PC-9 (cell line): ENCODE measurements around the gene BPIFB3. TPM values are rescaled to one million over a fixed set of nuclear protein-coding genes. Genes with fewer than 3 reads are reported as not detected.

Experiments
- BruUV-seq: library from RNA; stranded (reverse); fragments of 400-500 nt; replicated peaks from 2 replicates; lab custom pipeline; 2021; lab: Mats Ljungman, UMichigan
- CTCF ChIA-PET: fragments of 300-600 bp; sonication (Branson Sonifier 250); formaldehyde crosslinking; loops from one replicate; lab custom pipeline; 2022; ENCODE audit warnings: antibody characterized with exemption; lab: Charles Lee
- POLR2A ChIA-PET: fragments of 300-600 bp; sonication (Branson Sonifier 250); formaldehyde crosslinking; loops from one replicate; lab custom pipeline; 2022; ENCODE audit warnings: antibody characterized with exemption; ENCODE audit not compliant: unreplicated experiment; lab: Charles Lee
- DNase-seq, 2 experiments: peaks; one replicate each; pipeline versions ENCODE4 v3.0.0 to v3.0.0-alpha.2; 2015 to 2022; ENCODE audit warnings: mixed read lengths in 1 of 2
- H2AFZ ChIP-seq: fragments of 200-600 bp; sonication (generic); 2 replicates; pipeline ENCODE4 v1.8.1; 2017; ENCODE audit warnings: antibody characterized with exemption
- H3F3A ChIP-seq: fragments of 200-600 bp; sonication (generic); 2 replicates; pipeline ENCODE4 v1.8.1; 2017; ENCODE audit warnings: antibody characterized with exemption, mild to moderate bottlenecking, low read depth; ENCODE audit not compliant: insufficient read depth
- H3K27ac ChIP-seq: fragments of 200-600 bp; sonication (generic); 2 replicates; pipeline ENCODE4 v1.6.1; 2016; ENCODE audit warnings: mixed run types
- H3K27me3 ChIP-seq: fragments of 200-600 bp; sonication (generic); 2 replicates; pipeline ENCODE4 v1.6.1; 2016; ENCODE audit warnings: low read depth, mixed run types; ENCODE audit not compliant: insufficient read depth
- H3K36me3 ChIP-seq: fragments of 200-600 bp; sonication (generic); 2 replicates; pipeline ENCODE4 v1.6.1; 2016; ENCODE audit warnings: low read depth, mixed run types
- H3K4me1 ChIP-seq: fragments of 200-600 bp; sonication (generic); replicated peaks from 2 replicates; pipeline ENCODE4 v1.6.1; 2016; ENCODE audit warnings: mixed run types; ENCODE audit not compliant: insufficient read depth
- H3K4me2 ChIP-seq: fragments of 200-600 bp; sonication (generic); 2 replicates; pipeline ENCODE4 v1.6.1; 2017; ENCODE audit warnings: mixed run types
- H3K4me3 ChIP-seq: fragments of 200-600 bp; sonication (generic); 2 replicates; pipeline ENCODE4 v1.6.1; 2016; ENCODE audit warnings: mixed run types
- H3K79me2 ChIP-seq: fragments of 200-600 bp; sonication (generic); 2 replicates; pipeline ENCODE4 v1.6.1; 2017; ENCODE audit warnings: low read depth, mixed run types
- H3K9me2 ChIP-seq: fragments of 200-600 bp; sonication (generic); 2 replicates; pipeline ENCODE4 v1.8.1; 2017; ENCODE audit warnings: mild to moderate bottlenecking; ENCODE audit not compliant: insufficient read depth
- H3K9me3 ChIP-seq: fragments of 200-600 bp; sonication (generic); 2 replicates; pipeline ENCODE4 v1.8.1; 2016; ENCODE audit warnings: low read depth; ENCODE audit not compliant: insufficient read depth
- H4K20me1 ChIP-seq: fragments of 200-600 bp; sonication (generic); 2 replicates; pipeline ENCODE4 v1.8.1; 2017; ENCODE audit not compliant: insufficient read depth
- EZH2 ChIP-seq: fragments of 200-600 bp; sonication (generic); IDR thresholded peaks from 2 replicates; pipeline ENCODE4 v1.8.0; 2017; ENCODE audit warnings: antibody characterized with exemption, low read depth
- intact Hi-C: fragments of 100-400 bp; cut with micrococcal nuclease; formaldehyde crosslinking; loops from one replicate; pipeline ENCODE4 v1.10.0; 2022; ENCODE audit not compliant: unreplicated experiment
- total RNA-seq: library from RNA; stranded (reverse); gene quantifications from 2 replicates; pipeline ENCODE4 v1.2.3, GENCODE V29; 2021
- TF ChIP-seq, protein P1 (sequence below): fragments of 200-600 bp; sonication (generic); conservative IDR thresholded peaks from 2 replicates; pipeline ENCODE4 v1.6.1; 2017; ENCODE audit warnings: mixed run types, antibody characterized with exemption, mild to moderate bottlenecking, moderate library complexity

BPIFB3 gene
- total RNA-seq, 1 experiment from 2014 or later, result not detected

DNA sequence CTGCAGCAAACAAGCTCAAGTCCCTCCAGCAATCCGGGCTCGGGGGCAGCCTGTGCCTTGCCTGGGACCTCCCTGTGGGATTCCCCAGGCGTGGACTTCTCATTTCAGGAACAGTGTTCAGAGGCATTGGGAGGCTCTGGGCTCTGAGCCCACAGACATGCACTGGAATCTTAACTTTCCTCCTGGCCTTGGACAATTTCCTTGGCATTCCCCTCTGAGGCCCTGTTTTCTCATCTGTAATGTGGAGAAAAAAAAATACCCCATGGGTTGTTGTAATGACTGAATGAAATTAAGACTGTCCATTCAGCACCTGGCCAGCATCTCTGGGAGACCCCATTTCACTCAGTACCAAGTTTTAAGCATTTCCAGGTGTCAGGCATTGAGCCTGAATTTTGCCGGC lies 43.3 kb downstream of the BPIFB3 start:
- Histone ChIP-seq H3K27me3 (no peaks in the 10 kb centered on the region; the same call in 1 of the 2 replicates), H2AFZ (no peak overlapping the region)
- CTCF ChIA-PET, result no interaction called here

DNA sequence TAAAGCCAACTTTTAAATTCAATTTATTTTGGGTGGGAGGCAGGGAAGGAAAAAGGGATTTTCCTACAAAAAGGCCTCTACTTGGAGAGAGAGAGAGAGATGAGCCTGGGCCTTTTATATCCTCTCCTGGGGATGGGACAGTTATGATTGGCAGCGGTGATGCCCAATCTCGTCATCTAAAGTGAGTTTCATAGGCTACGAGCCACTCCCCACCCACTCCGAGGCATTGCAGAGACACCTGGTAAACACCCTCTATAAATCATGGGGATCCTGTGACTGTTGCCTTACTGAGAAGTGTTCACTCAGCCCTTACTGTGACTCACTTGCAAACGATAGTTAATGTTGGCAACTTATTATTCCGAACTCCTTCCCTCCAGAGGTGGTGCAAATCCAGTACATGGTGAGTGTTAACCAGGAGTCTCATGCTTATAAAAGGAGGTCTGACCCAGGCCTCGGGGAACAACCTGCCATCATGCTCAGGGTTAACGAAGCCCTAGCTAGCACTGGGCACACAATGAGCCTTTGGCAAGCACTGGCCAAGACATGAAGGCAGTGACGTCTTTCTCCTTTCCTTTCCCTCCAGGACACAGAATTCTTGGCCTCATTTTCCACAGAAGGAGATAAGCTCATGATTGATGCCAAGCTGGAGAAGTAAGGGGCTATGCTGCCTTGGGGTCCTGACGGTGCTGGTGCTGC lies 46.3 kb downstream of the BPIFB3 start:
- no peaks in the 10 kb centered on the region for H3K9me3 ChIP-seq
- H2AFZ ChIP-seq, result no peak overlapping the region
- no peaks in the 10 kb centered on the region; the same call in 1 of the 2 replicates for H4K20me1 ChIP-seq
- intact Hi-C loops, result loop anchor here (5.0 kb wide), 1 partner anchor 428 kb away; the partner anchor contains the start of gene C20orf203
- ChIA-PET POLR2A (no interaction called here), CTCF (no interaction called here)
- no peak for TF ChIP-seq EZH2
- TF ChIP-seq, protein P1, sequence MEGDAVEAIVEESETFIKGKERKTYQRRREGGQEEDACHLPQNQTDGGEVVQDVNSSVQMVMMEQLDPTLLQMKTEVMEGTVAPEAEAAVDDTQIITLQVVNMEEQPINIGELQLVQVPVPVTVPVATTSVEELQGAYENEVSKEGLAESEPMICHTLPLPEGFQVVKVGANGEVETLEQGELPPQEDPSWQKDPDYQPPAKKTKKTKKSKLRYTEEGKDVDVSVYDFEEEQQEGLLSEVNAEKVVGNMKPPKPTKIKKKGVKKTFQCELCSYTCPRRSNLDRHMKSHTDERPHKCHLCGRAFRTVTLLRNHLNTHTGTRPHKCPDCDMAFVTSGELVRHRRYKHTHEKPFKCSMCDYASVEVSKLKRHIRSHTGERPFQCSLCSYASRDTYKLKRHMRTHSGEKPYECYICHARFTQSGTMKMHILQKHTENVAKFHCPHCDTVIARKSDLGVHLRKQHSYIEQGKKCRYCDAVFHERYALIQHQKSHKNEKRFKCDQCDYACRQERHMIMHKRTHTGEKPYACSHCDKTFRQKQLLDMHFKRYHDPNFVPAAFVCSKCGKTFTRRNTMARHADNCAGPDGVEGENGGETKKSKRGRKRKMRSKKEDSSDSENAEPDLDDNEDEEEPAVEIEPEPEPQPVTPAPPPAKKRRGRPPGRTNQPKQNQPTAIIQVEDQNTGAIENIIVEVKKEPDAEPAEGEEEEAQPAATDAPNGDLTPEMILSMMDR, result no peak
- peaks cover 4% of the 10 kb centered on the region; the same call in 1 of the 2 replicates for H3K27me3 ChIP-seq
- H3K79me2 ChIP-seq, result no peaks in the 10 kb centered on the region
- no peaks in the 10 kb centered on the region for H3K4me1 ChIP-seq
- H3F3A ChIP-seq, result no peaks in the 10 kb centered on the region
- no peak overlapping the region for H3K4me3 ChIP-seq
- no TSS peak for BruUV-seq
- no peak for DNase-seq
- no peaks in the 10 kb centered on the region for H3K36me3 ChIP-seq
- no peak overlapping the region for H3K4me2 ChIP-seq
- H3K27ac ChIP-seq, result no peak overlapping the region
- no peaks in the 10 kb centered on the region for H3K9me2 ChIP-seq

More for the DNA sequence above, 43.3 kb downstream of the BPIFB3 start:
- POLR2A ChIA-PET, result no interaction called here
- H3K27ac ChIP-seq, result no peak overlapping the region
- no peaks in the 10 kb centered on the region for H3K9me2 ChIP-seq
- no peaks in the 10 kb centered on the region for H3K9me3 ChIP-seq
- H3K4me1 ChIP-seq, result no peaks in the 10 kb centered on the region
- intact Hi-C loops, result loop anchor here (2.0 to 5.0 kb wide), 2 partner anchors 425 to 570 kb away; partner anchors contain the start of genes ACTL10 and C20orf203
- H4K20me1 ChIP-seq, result no peaks in the 10 kb centered on the region; the same call in 1 of the 2 replicates
- no peaks in the 10 kb centered on the region for H3K79me2 ChIP-seq
- H3K36me3 ChIP-seq, result no peaks in the 10 kb centered on the region
- TF ChIP-seq, protein P1, result no peak
- TF ChIP-seq EZH2, result no peak
- BruUV-seq, result no TSS peak
- DNase-seq, result no peak
- H3F3A ChIP-seq, result no peaks in the 10 kb centered on the region
- no peak overlapping the region for H3K4me3 ChIP-seq
- H3K4me2 ChIP-seq, result no peak overlapping the region

DNA sequence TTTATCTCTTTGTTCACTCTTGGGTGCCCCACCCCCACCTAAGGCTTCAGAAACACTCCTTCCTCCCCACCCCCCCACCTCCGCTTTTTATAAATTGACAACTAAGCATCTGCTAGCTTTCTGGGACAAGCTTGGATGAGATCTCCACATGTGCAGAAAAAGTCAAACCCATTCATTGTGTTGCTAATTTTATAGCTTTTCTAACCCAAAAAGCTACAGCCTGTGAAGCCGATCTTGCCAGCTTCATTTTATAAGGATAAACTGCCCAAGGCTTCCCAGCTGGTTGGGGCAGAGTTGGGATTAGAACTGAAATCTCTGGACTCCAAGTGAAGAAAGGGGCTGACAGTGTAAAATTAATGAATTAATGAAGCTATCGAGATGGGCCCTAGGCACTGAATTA lies 49.9 kb downstream of the BPIFB3 start:
- no peak for TF ChIP-seq EZH2
- TF ChIP-seq, protein P1, result no peak
- H2AFZ ChIP-seq, result no peak overlapping the region
- intact Hi-C loops, result no loop called here
- H3K9me3 ChIP-seq, result no peaks in the 10 kb centered on the region
- no peak overlapping the region for H3K4me3 ChIP-seq
- no peaks in the 10 kb centered on the region for H3K9me2 ChIP-seq
- peaks cover 4% of the 10 kb centered on the region; the same call in 1 of the 2 replicates for H3K27me3 ChIP-seq
- ChIA-PET POLR2A (interaction anchor here (0.6 kb wide), 1 partner anchor 1009 kb away, joined by 9 read pairs; no protein-coding TSS in a partner anchor), CTCF (interaction anchor here (0.6 kb wide), 1 partner anchor 182 kb away, joined by 4 read pairs; no protein-coding TSS in a partner anchor)
- no peaks in the 10 kb centered on the region for H3K79me2 ChIP-seq
- DNase-seq, result no peak
- H4K20me1 ChIP-seq, result no peaks in the 10 kb centered on the region; the same call in 1 of the 2 replicates
- H3K4me1 ChIP-seq, result no peaks in the 10 kb centered on the region
- no peaks in the 10 kb centered on the region for H3F3A ChIP-seq
- BruUV-seq, result no TSS peak
- no peak overlapping the region for H3K27ac ChIP-seq
- H3K4me2 ChIP-seq, result no peak overlapping the region
- H3K36me3 ChIP-seq, result no peaks in the 10 kb centered on the region
